HepG2 (cell line): ENCODE results near the gene ASXL1. TPM values are rescaled to one million over a fixed set of nuclear protein-coding genes. Genes with fewer than 3 reads are reported as not detected.
A peak's percentile ranks its signal among the peaks of the same experiment; 100 is the strongest.

Experiments used
- CREB1 ChIP-seq, 2 experiments: fragments of 450-650 bp in 1 of 2; IDR thresholded peaks; 2 replicates each; pipeline ENCODE4 v1.6.1; 2016 to 2017; ENCODE audit warnings: control low read depth in 1 of 2, mild to moderate bottlenecking in 1 of 2, missing compliant biosample characterization in 1 of 2, missing genetic modification characterization in 1 of 2
- MTA3 ChIP-seq: sonication (generic); formaldehyde crosslinking; IDR thresholded peaks from 2 replicates; pipeline ENCODE4 v1.4.0; 2020; ENCODE audit warnings: missing genetic modification reagents
- PRDM4 ChIP-seq: sonication (generic); formaldehyde crosslinking; IDR thresholded peaks from 2 replicates; pipeline ENCODE4 v1.9.0; 2021; ENCODE audit warnings: missing genetic modification reagents, borderline replicate concordance
- SKIL ChIP-seq: sonication (generic); formaldehyde crosslinking; IDR thresholded peaks from 2 replicates; pipeline ENCODE4 v1.8.0; 2022; ENCODE audit warnings: missing genetic modification reagents, mild to moderate bottlenecking, moderate library complexity, borderline replicate concordance
- ZBTB3 ChIP-seq: sonication (generic); formaldehyde crosslinking; IDR thresholded peaks from 2 replicates; pipeline ENCODE4 v1.4.0; 2020; ENCODE audit warnings: low read depth, mild to moderate bottlenecking, moderate library complexity, missing genetic modification reagents, borderline replicate concordance
- ZFP36L2 ChIP-seq: sonication (generic); formaldehyde crosslinking; IDR thresholded peaks from 2 replicates; pipeline ENCODE4 v1.4.0; 2020; ENCODE audit warnings: missing genetic modification reagents
- ZFP62 ChIP-seq: sonication (generic); formaldehyde crosslinking; IDR thresholded peaks from 2 replicates; pipeline ENCODE4 v1.4.0; 2020; ENCODE audit warnings: missing genetic modification reagents
- ZNF280D ChIP-seq: sonication (generic); formaldehyde crosslinking; IDR thresholded peaks from 2 replicates; pipeline ENCODE4 v1.5.1; 2020; ENCODE audit warnings: mild to moderate bottlenecking, missing genetic modification reagents
- ZNF354B ChIP-seq: sonication (generic); formaldehyde crosslinking; IDR thresholded peaks from 2 replicates; pipeline ENCODE4 v1.8.0; 2022; ENCODE audit warnings: mild to moderate bottlenecking, missing genetic modification reagents
- ZNF362 ChIP-seq: sonication (generic); formaldehyde crosslinking; IDR thresholded peaks from 2 replicates; pipeline ENCODE4 v1.4.0; 2020; ENCODE audit warnings: missing genetic modification reagents, mild to moderate bottlenecking, borderline replicate concordance
- ZNF512B ChIP-seq: sonication (generic); formaldehyde crosslinking; IDR thresholded peaks from 2 replicates; pipeline ENCODE4 v1.5.1; 2020; ENCODE audit warnings: missing genetic modification reagents, mild to moderate bottlenecking, borderline replicate concordance
- ZSCAN12 ChIP-seq: sonication (generic); formaldehyde crosslinking; IDR thresholded peaks from 2 replicates; pipeline ENCODE4 v1.9.0; 2021; ENCODE audit warnings: mild to moderate bottlenecking, missing genetic modification reagents
- polyA plus RNA-seq, 8 experiments: library from polyadenylated mRNA; depleted of rRNA in 3 of 8; stranded (reverse) in 7 of 8; unstranded in 1 of 8; fragments of >200 nt; fragmentation: Illumina TruSeq in 4 of 8; extraction: Trizol in 4 of 8; gene quantifications; 2 replicates each; pipeline versions ENCODE4 v1.2.1 to v1.2.3, GENCODE V29; 2011 to 2016; ENCODE audit warnings: low read depth in 4 of 8, missing spikeins in 1 of 8, mixed read lengths in 1 of 8; ENCODE audit not compliant: insufficient read depth in 1 of 8
- total RNA-seq, 5 experiments: library from RNA; depleted of rRNA; stranded (reverse); fragments of >200 nt; fragmentation: Illumina TruSeq; extraction: Trizol; gene quantifications; 2 replicates each; pipeline ENCODE4 v1.2.3, GENCODE V29; 2016; ENCODE audit warnings: low read depth in 1 of 5

ASXL1 gene
- total and polyA plus RNA-seq, 2 of the 13 experiments (the other 11 are each of a cell fraction or from before 2014, with no cell fraction given) = 62.1 to 74.8 TPM

- TF ChIP-seq SKIL (CRISPR knock-in tag) (no peak), ZSCAN12 (no peak), ZNF362 (CRISPR knock-in tag) (no peak), ZFP62 (no peak), CREB1 (IDR thresholded peaks at IDR 0.05) (no peak), CREB1 (CRISPR knock-in tag; IDR thresholded peaks at IDR 0.05) (no peak), MTA3 (CRISPR knock-in tag) (no peak), ZFP36L2 (CRISPR knock-in tag) (peak; percentile 41; the same call in 1 of the 2 replicates), PRDM4 (CRISPR knock-in tag) (no peak; the same call in 1 of the 2 replicates), ZNF512B (CRISPR knock-in tag) (no peak), ZNF354B (peak; percentile 76; the same call in 1 of the 2 replicates), ZBTB3 (no peak), ZNF280D (CRISPR knock-in tag) (no peak)
These were observed 709 bp upstream of the ASXL1 start (continued) for GRCh38 chr20:32357375-32357868.
